ENCODE data around the gene MACROD2. TPM values are rescaled to one million over a fixed set of nuclear protein-coding genes. Genes with fewer than 3 reads are reported as not detected.

Gene MACROD2
- total RNA-seq, 2 donors from 2014 or later = 8.0 to 19.4 TPM

DNA sequence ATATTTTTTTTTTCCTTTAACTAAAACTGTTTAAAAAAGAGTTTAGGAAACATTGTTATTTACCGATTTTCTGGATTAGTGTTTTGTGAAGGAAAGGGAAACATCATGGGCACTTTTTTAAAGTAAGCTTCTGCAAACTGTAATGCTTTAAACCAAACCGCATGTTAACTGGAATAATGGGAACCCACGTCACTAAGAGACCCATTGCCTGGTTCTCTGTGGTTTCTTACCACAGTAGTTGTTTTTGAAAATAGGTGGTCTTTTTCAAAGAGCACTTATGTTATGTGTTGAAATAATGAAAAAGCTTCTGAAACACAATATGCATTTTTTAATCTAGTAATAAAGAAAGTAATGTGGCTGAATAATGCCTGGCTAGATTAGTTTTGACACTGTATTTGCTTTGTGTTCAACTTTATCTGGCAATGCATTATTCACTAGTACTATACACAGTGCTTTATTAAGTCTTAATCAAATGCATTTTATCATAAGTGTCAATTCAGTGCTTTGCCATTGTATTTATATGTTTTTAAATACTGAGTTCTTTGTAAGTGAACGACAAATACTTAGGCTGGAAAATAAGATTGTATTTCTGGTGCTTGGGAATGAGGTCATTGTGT, 1096.2 kb downstream of the MACROD2 start:
- Histone ChIP-seq H3K9me3 (no peaks in the 10 kb centered on the region), H3K4me1 (replicated peaks) (no peaks in the 10 kb centered on the region), H3K4me3 (no peak overlapping the region), H3K36me3 (no peaks in the 10 kb centered on the region), H3K27ac (no peak overlapping the region), H3K27me3 (replicated peaks; ENCODE audit: insufficient read depth) (no peaks in the 10 kb centered on the region)
- intact Hi-C loops (cut with DNase I) = no loop called here
- DNase-seq (ENCODE audit: low spot score) = no peak
- WGBS = 88% methylated on average over 4 of the region's 4 CpGs
- no peak for TF ChIP-seq POLR2A (IDR thresholded peaks at IDR 0.05)
- TF ChIP-seq POLR2AphosphoS5 (IDR thresholded peaks at IDR 0.05) = no peak

DNA sequence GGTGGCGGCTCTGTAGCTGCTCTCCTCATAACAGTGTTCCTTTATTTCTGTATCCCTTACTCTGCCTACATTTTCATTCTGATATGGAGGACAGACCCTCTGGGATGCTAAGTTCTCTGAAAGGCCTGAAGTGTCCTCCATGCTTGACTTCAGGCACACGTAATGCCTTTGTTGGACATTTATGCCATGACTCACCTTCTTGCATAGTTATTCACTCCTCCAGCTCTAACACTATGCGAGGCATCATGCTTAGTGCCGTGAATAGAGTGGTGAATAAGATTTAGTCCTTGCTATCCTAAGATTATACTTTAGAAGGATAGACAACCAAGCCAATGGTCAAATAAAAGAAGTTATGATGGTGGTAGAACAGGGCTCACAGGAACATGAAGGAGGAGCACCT, 1103.0 kb downstream of the MACROD2 start:
- Histone ChIP-seq H3K9me3 (no peaks in the 10 kb centered on the region), H3K27me3 (replicated peaks; ENCODE audit: insufficient read depth) (no peaks in the 10 kb centered on the region), H3K36me3 (no peaks in the 10 kb centered on the region), H3K4me1 (replicated peaks) (no peaks in the 10 kb centered on the region), H3K27ac (no peak overlapping the region), H3K4me3 (no peak overlapping the region)
- TF ChIP-seq, protein P1, sequence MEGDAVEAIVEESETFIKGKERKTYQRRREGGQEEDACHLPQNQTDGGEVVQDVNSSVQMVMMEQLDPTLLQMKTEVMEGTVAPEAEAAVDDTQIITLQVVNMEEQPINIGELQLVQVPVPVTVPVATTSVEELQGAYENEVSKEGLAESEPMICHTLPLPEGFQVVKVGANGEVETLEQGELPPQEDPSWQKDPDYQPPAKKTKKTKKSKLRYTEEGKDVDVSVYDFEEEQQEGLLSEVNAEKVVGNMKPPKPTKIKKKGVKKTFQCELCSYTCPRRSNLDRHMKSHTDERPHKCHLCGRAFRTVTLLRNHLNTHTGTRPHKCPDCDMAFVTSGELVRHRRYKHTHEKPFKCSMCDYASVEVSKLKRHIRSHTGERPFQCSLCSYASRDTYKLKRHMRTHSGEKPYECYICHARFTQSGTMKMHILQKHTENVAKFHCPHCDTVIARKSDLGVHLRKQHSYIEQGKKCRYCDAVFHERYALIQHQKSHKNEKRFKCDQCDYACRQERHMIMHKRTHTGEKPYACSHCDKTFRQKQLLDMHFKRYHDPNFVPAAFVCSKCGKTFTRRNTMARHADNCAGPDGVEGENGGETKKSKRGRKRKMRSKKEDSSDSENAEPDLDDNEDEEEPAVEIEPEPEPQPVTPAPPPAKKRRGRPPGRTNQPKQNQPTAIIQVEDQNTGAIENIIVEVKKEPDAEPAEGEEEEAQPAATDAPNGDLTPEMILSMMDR (IDR thresholded peaks at IDR 0.05) = no peak
- TF ChIP-seq POLR2AphosphoS5 (IDR thresholded peaks at IDR 0.05) (no peak), POLR2A (IDR thresholded peaks at IDR 0.05) (no peak)
- no peak for DNase-seq (ENCODE audit: low spot score)
- WGBS = 97% methylated on average over 4 of the region's 4 CpGs
- intact Hi-C loops (cut with DNase I) = no loop called here

DNA sequence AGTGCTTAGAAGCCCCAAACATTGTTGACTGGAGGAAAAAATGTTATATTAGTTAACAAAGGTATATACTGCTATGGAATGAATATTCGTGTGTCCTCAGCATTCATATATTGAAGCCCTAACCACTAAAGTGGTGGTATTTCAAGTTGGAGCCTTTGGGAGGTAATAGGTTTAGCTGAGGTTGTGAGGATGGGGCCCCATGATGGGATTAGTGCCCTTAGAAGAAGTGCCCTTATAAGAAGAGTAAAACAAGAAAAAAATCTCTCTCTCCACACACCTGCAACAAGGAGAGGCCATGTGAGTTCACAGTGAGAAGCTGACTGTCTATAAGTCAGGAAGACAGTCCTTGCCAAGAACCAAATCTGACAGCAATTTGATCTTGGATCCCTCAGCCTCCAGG, 1103.8 kb downstream of the MACROD2 start:
- 93% methylated on average over 1 of the region's 1 CpG for WGBS
- H3K36me3 ChIP-seq = no peaks in the 10 kb centered on the region
- no peaks in the 10 kb centered on the region for H3K9me3 ChIP-seq
- H3K27me3 ChIP-seq (replicated peaks; ENCODE audit: insufficient read depth) = no peaks in the 10 kb centered on the region
- no peak overlapping the region for H3K4me3 ChIP-seq
- no peak for TF ChIP-seq POLR2A (IDR thresholded peaks at IDR 0.05)
- TF ChIP-seq, protein P1 (IDR thresholded peaks at IDR 0.05) = no peak
- TF ChIP-seq POLR2AphosphoS5 (IDR thresholded peaks at IDR 0.05) = no peak
- no peak overlapping the region for H3K27ac ChIP-seq
- no peaks in the 10 kb centered on the region for H3K4me1 ChIP-seq (replicated peaks)
- intact Hi-C loops (cut with DNase I) = no loop called here
- DNase-seq (ENCODE audit: low spot score) = no peak

DNA sequence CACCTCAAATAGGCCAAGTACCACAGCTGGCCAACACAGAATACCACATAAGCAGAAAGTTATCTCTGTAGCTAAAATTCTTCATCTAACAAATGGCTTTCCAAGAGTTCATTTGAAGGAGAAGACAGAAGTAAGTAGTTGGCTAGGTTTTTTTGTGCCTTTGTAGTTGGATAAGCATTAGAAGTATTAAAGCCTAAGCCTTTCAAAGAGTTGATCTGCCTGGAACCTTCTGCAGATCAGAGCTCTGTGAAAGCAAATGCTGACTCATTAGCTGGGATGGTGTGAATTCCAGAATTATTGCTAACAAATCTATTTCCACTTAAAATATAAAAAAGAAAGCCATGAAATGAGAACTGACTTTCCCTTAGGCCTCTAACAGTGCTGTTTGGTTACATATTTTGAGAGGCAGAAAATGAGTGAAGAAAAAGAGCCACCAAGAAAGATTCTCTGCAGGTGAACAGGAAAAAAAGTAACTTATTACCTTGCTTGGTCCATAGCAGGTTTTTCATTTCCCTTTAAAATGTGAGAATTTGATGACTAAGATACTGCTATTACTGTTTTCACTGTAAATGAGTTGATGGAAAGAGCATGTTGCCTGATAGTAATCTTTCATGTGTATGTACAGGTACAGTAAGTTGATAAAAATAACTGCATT, 1105.3 kb downstream of the MACROD2 start:
- Histone ChIP-seq H3K27ac (no peak overlapping the region), H3K36me3 (no peaks in the 10 kb centered on the region), H3K27me3 (replicated peaks; ENCODE audit: insufficient read depth) (no peaks in the 10 kb centered on the region), H3K4me3 (no peak overlapping the region), H3K4me1 (replicated peaks) (no peaks in the 10 kb centered on the region), H3K9me3 (no peaks in the 10 kb centered on the region)
- TF ChIP-seq POLR2A (IDR thresholded peaks at IDR 0.05) (no peak), POLR2AphosphoS5 (IDR thresholded peaks at IDR 0.05) (no peak)
- TF ChIP-seq, protein P1 (IDR thresholded peaks at IDR 0.05) = no peak
- intact Hi-C loops (cut with DNase I) = no loop called here
- no peak for DNase-seq (ENCODE audit: low spot score)

DNA sequence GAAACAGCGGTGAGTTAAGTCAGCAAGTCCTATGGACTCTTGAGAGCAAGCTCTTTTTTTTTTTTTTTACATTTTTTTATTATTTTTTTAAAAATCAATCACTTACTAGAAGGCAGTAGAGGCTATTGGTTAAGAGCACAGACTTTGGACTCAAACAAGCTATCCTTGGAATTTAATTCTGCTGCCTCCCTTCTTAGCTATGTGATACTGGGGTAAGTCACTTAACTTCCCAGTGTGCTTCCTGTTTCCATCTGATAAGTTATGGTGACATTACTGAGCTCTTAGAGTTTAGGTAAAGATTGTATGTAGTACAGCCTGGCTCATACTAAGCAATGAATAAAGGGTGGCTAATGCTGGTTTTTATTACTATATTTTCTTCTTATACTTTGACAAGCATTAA, 1112.6 kb downstream of the MACROD2 start:
- intact Hi-C loops (cut with DNase I) = no loop called here
- H3K9me3 ChIP-seq = no peaks in the 10 kb centered on the region
- DNase-seq (ENCODE audit: low spot score) = no peak
- TF ChIP-seq POLR2A (IDR thresholded peaks at IDR 0.05) = no peak
- TF ChIP-seq, protein P1 (IDR thresholded peaks at IDR 0.05) = no peak
- no peak for TF ChIP-seq POLR2AphosphoS5 (IDR thresholded peaks at IDR 0.05)
- H3K27me3 ChIP-seq (replicated peaks; ENCODE audit: insufficient read depth) = no peaks in the 10 kb centered on the region
- H3K36me3 ChIP-seq = no peaks in the 10 kb centered on the region
- H3K4me3 ChIP-seq = no peak overlapping the region
- H3K27ac ChIP-seq = no peak overlapping the region
- H3K4me1 ChIP-seq (replicated peaks) = no peaks in the 10 kb centered on the region
- WGBS = 100% methylated on average over 1 of the region's 1 CpG
